CD4-positive, alpha-beta T cell treated with Interleukin-17A for 4 hours (primary cell): Measurements from ENCODE around the gene DNAH14.
"Not testable (repeated sequence)": the region's sequence is repeated elsewhere in the genome, so short reads cannot be mapped to it uniquely, and the experiment has no call there.

Experiments used
- DNase-seq: peaks from one replicate; pipeline ENCODE4 v3.0.0-alpha.2; 2020; ENCODE audit warnings: mixed read lengths

Gene DNAH14

DNA sequence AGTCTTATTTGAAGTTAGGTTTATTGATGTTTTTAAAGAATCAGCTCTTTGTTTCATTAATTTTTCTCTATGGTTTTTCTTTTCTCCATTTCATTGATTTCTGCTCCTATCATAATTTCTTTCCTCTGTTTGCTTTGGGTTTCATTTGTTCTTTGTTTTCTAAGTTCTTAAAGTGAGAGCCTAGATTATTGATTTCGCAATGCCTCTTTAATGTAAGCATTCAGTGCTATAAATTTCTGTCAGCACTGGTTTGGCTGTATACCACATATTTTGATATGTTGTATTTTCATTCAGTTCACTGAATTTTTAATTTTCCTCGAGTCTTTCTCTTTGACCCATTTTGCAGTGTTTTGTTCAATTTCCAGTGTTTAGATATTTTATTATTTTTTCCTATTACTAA, 68.7 kb downstream of the DNAH14 start:
- DNase-seq, result no peak

DNA sequence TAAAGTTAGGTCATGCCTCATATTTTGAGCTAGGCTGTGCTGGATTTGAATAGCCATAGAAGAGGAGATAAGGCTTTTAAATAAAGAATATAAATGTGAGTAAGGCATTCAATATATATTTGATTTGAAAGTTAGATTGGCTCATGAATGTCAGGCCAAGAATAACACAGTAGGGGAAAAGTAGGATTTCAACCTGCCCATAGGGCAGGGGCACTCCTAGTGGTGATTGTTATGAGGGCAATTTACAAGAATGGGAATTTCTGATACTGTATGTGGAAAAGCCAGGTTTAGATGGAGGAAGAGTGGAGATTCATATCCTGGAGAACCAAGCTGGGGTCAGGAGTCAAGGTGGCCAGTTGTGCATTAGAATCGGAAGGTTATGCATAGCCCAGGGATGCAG, 74.9 kb downstream of the DNAH14 start:
- DNase-seq, result no peak

DNA sequence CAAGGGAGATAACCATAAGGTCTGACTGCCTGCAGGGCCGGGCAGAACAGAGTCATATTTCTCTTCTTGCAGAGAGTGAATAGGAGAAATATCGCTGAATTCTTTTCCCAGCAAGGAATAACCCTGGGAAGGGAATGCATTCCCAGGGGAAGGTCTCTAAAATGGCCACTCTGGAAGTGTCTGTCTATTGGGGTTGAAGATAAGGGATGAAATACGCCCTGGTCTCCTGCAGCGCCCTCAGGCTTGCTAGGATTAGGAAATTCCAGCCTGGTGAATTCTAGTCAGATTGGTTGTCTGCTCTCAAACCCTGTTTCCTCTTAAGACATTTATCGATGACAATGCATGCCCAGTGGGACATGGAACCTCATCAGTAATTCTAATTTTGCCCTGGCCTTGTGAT, 76.9 kb downstream of the DNAH14 start:
- DNase-seq, result not testable (repeated sequence)

DNA sequence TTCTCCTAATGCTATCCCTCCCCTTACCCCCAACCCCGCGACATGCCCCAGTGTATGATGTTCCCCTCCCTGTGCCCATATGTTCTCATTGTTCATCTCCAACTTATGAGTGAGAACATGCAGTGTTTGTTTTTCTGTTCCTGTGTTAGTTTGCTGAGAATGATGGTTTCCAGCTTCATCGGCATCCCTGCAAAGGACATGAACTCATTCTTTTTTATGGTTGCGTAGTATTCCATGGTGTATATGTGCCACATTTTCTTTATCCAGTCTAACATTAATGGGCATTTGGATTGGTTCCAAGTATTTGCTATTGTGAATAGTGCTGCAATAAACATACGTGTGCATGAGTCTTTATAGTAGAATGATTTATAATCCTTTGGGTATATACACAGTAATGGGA, 78.6 kb downstream of the DNAH14 start:
- not testable (repeated sequence) for DNase-seq

DNA sequence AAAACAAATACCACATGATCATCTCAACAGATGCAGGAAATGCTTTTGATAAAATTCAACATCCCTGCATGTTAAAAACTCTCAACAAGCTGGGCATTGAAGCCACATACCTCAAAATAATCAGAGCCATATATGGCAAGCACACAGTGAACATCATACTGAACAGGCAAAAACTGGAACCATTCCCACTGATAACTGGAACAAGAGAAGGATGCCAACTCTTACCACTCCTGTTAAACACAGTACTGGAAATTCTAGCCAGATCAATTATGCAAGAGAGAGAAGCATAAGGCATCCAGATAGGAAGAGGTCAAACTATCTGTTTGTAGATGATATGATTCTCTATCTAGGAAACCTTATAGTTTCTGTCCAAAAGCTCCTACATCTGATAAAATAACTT, 91.6 kb downstream of the DNAH14 start:
- no peak for DNase-seq

DNA sequence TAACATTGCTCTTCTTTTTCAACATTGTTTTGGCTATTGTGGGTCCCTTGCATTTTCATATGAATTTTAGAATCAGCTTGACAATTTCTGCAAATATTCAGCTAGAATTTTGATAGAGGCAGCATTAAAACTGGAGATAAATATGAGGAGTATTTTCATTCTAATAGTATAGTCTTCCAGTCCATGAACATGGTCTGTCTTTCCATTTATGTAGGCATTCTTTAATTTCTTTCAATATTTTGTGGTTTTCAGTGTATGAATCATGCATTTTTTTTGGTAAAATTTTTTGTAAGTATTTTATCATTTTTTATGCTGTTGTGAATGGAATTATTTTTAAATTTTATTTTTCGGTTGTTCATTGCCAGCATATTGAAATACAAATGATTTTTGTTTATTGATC, 97.2 kb downstream of the DNAH14 start:
- no peak for DNase-seq

DNA sequence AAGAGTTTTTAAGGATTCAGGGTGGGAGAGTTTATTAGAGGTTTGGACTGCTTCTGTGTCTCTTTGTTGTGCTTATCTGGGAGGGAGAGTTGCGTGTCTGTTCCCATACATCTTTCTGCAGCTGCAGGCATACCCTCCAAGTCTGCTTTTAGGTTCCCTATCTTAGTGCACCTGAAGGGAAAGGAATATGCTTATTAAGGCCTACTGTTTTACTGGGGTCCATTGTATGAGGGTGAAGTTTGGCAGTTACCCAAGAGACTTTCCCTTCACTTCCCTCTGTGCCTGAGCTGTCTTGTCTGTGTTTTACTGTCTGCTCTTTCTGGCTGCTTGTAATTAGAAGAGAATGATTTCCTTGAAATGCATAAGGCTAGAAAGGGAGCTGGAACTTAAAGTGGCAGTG, 107.0 kb downstream of the DNAH14 start:
- not testable (repeated sequence) for DNase-seq

DNA sequence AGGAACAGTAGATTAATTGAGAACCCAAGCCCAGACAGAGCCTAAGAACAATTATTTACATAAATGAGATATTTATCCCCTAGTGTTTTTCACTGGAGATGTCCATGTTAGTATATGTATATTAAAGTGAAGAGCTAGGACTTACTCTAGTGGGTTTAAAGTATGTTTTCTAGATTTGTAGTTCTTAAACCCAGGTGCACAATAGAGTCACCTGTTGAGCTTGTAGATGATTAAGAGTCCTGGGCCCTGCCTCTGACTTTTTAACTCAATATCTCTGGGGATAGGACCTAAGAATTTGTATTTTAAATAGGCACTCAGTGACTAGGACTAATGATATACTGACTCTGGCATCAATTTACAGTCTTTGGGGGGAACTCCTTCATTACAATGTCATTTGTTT, 112.8 kb downstream of the DNAH14 start:
- DNase-seq, result no peak

DNA sequence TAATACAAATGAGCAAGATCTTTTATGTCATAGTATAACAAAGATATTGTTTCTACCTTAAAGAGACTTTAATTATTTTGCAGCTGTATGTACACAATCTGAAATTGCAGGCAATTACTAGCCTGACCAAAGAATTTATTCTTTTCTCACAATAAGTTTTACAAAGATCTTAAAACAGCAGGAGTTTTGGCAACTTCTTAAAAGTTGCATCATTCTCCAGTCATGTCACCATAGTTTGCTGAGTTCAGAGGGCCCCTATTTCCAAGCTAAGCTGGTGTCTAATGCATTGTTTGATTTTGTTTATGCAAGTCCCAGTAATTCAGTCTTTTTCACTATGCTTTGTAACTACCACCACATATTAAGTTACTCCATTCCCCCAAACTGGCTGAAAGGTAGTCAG, 114.8 kb downstream of the DNAH14 start:
- DNase-seq, result no peak

DNA sequence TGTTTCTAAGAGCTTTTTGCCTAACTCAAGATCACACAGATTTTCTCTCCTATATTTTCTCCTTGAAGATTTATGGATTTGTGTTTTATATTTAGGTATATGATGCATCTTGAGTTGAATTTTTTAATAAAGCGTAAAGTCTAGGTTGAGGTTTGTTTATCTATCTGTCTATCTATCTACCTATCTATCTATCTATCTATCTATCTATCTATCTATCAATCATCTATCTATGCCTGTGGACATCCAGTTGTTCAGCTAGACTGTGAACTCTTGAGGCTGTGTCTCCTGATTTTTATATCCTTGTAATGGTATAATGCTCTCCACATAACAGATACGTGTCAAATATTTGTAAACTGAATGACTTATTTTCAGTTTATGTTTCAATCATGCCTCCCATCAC, 120.1 kb downstream of the DNAH14 start:
- DNase-seq, result no peak

DNA sequence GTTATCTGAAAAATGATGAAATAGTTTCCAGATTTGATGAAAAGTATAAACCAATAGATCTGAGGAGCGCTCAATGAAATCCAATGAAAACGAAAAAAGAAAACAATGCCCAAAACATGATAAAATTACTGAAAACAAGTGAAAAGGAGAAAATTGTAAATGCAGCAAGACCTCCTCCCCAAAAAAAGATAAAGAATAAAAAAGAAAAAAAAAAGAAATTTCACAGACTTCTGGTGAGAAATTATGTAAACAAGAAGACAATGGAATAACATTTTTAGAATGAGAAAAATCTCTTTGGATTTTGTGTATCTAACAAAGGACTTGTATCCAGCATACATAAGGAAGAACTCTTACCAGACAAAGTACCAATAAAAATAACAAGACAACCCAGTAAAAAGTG, 134.2 kb downstream of the DNAH14 start:
- DNase-seq, result no peak

DNA sequence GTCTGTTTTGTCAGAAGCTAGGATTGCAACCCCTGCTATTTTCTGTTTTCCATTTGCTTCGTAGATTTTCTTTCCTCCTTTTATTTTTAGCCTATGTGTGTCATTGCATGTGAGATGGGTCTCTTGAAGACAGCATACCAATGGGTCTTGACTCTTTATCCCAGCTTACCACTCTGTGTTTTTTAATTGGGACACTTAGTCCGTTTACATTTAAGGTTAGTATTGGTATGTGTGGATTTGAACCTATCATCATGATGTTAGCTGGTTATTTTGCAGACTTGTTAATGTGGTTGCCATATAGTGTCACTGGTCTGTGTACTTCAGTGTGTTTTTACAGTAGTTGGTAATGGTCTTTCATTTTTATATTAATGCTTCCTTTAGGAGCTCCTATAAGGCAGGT, 141.5 kb downstream of the DNAH14 start:
- no peak for DNase-seq

DNA sequence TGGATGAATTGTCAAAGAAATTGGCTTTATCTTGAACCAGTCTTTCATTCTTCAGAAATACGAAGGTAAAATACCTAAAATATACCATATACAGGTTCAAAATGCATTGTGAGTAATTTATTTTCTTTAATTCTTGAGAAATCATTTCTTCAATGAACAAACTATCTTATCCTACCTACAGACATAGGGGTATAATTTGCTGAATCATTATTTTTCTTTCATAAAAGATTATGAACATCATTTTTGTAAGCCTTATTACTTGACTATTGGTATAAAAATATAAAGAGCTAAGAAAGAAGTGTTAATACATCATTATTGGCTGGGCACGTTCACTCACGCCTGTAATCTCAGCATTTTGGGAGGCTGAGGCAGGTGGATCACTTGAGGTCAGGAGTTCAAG, 167.7 kb downstream of the DNAH14 start:
- no peak for DNase-seq

DNA sequence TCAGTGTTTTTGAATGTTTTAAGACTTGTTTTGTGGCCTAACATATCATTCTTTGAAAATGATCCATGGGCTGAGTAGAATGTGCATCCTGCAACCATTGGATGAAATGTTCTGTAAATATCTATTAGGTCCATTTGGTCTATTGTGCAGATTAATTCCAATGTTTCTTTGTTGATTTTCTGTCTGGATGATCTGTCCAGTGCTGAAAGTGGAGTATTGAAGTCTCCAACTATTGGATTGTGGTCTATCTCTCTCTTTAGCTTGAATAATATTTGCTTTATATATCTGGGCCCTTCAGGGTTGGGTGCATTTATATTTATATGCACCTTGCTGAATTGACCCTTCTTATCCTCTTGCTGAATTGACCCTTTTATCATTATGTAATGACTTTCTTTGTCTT, 181.5 kb downstream of the DNAH14 start:
- DNase-seq, result no peak

DNA sequence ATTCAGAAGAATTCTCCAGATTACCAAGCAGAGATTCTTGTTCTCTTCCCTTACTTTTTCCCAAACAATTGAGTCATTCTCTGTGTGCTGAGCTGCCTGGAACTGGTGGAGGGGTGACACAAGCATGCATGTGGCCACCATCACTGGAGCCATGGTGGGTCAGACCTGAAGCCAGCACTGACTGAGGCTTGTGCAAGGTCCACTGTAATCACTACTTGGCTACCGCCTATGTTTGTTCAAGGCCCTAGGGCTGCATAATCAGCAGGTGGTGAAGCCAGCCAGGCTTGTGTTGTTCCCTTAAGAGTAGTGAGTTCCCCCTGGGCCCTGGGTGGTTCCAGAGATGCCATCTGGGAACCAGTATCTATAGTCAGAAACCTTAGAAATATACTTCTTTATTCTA, 183.8 kb downstream of the DNAH14 start:
- no peak for DNase-seq

DNA sequence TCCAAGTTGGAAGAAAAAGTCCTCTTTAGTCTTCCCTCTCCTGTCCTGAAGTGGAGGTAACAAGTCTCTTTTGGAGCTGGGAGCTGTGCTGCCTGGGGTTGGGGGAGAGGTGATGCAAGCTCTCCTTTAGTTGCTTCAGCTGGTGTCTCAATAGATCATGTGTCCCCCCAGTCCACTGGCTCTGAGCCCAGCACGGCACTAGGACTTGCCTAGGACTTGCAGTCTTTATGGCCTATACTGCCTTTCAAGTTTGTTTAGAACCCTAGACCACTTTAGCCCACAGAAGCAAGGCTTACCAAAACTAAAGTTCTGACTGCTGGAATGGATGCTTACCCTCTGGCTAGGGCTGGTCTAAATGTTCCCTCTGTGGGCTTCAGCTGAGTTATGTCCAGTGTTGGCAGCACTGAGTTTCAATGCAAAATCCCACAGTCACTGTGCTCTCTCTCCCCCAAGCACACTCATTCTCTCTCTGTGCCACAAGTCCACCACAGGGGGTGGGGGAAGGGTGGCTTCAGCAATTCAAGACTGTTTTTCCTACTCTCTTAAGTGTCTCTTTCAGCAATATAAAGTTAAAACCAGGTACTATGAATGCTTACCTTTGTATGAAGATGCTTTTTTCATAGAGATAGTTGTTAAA, 185.0 kb downstream of the DNAH14 start:
- no peak for DNase-seq

DNA sequence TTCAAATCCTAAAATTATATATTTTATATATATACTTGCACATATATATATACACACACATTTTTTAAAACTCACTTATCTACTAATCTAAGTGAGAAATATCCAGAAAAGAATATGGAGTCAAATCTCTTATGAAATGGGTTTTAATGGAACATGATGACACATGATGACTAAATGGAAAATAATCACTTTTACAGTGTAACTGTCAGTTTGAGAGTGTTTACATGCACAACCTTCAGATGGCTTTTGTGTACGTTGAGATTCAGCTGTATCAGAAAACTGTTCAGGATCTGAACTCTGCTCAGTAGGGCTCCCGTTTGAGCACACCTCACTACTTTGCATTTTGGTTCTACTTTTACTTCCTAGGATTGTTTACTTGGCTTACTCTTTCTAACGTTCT, 189.8 kb downstream of the DNAH14 start:
- DNase-seq, result no peak

DNA sequence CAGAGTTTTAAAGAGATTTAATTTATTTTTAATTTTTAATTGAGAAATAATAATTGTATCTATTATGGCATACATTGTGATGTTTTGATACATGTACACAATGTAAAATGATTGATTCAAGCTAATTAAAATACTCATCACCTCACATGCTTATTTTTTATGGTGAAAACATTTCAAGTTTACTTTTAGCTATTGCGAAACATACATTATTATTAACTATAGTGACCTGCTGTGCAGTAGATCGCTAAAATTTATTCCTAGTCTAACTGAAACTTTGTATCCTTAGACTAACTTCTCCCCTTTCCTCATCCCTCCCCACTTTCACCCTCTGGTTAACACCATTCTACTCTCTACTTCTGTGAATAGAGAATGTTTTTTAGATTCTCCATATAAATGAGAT, 191.6 kb downstream of the DNAH14 start:
- no peak for DNase-seq

DNA sequence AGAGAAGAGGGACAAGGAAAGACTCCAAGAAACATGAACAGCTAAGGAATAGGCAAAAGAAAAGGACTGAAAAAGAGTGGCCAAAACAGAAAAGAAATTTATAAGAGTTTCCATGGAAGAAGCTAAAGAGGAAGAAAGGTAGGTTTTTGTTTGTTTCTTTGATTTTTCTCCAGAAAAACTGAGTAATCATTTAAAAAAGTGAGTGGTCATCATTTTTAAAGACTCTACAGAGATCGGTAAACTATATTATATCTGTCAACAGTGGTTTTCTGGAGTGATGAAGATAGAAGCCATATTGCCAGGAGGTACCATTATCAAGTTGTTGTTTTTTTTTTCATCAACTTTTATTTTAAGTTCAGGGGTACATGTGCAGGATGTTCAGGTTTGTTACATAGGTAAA, 202.4 kb downstream of the DNAH14 start:
- DNase-seq, result no peak

DNA sequence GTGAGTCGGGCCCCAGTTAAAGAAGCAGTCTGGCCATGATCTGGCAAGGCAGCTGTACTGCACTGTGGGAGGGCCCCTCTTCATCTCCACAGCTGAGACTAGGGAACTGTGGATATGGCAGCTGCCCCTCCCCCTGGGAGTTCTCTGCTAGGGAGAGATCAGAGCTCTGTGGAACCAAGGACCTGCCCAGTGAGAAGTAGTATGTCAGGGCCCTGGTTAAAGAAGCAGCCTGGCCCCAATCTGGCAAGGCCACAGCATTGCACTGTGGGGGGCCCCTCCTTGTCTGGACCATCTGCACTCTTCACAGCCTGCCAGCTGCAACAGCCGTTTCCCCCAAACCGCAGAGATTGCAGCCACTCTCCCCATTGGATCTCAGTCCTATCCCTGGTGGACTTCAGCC, 208.5 kb downstream of the DNAH14 start:
- DNase-seq, result no peak

DNA sequence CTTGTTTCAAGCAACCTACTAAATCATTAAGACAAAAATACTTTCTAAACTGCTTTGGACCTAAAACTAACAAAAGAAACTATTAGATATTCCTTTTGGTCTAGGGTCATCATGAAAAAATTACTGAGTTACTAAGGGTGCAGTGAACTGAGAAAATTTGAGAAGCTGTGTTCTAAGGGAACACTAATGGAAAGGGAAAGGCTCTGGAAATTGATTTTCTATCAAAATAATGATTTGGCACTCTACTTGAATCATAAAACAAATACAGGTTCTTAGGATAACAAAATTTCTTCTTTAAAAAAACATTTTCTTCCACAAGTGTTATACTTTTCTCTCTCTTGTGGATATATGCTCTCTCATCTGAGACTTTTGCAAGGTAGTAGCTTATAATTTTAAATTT, 213.5 kb downstream of the DNAH14 start:
- DNase-seq, result no peak

DNA sequence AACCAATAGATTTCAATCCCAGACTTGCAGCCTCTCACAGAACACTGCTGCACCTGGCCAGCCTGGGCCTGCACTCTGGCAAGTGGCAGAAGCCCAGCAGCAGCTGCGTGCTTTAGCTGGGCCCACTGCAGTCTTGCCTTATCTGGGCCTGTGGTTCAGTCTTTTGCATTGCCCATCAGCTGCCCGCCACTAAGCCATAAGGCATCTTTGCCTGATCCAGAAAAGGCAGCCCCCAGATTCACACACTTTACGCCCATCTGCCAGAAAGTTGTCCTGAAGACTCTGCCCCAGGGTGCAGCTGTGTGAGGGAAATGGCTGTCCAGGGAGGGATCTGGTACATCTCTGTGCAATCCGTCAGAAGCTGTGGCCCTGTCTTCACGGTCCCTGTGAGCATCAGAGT, 217.0 kb downstream of the DNAH14 start:
- DNase-seq, result no peak

DNA sequence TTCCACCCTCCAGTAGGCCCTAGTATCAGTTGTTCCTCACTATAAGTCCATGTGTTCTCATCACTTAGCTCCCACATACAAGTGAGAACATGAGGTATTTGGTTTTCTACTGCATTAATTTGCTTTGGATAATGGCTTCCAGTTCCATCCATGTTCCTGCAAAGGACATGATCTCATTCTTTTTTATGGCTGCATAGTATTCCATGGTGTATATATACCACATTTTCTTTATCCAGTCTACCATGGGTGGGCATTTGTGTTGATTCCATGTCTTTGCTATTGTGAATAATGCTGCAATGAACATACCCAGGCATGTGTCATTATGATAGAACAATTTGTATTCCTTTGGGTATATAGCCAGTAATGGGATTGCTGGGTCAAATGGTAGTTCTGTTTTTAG, 218.3 kb downstream of the DNAH14 start:
- not testable (repeated sequence) for DNase-seq

DNA sequence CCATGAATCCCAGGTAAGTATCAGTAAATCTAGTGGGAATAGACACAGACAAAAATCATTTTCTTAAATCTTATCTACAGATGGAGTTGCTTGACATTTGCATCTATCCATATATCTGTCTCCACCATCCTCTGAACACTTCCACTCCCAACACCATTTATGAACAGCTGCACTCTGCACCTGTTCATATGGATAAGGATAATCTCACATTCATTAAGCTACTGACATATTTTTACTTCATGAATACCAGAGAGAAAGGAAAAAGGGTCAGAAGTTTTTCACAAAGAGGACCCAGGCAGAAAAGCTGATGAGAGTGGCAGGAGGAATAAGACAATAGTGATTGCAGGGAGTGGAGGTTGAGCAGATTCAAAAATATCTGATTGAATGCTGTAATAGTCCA, 222.6 kb downstream of the DNAH14 start:
- DNase-seq, result no peak

DNA sequence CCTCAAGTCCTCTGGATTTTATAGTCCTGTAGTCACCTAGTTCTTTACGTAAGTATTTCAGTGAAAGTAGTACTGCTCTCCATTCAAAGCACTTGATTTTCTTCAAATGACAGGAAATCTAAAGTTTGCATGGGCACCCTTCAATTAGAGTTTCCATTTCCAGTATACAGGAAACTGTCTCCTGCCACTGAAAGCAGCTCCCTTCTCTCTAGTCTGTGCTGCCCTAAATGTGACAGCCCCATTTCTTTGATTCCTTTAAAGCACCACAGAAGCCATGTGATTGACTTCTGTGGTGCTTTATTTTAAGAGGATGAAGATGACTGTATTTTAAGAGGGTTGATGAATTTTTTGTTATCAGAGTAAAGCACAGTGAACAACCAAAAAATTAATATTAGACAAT, 226.1 kb downstream of the DNAH14 start:
- DNase-seq, result no peak

DNA sequence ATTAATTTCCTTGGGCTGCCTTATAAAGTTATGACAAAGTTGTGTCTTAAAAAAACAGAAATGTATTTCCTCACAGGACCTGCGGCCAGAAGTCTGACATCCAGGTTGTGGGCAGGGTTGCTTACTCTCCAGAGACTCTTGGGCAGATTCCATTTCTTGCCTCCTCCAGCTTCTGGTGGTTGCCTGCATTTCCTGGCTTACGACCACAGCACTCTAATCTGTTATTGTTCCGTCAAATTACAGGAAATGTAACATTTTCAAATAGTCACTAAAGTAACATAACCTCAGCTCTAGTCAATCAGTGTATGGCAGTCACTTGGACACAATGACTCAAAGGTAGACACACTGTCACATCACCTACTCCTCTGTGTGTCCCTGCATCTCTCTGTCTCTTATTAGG, 226.8 kb downstream of the DNAH14 start:
- no peak for DNase-seq
